Measurements from ENCODE around the gene TMEM164.

TMEM164 gene

GRCh38 chrX:110050901-110051300, 48.0 kb downstream of the TMEM164 start:
- H3K27ac ChIP-seq = no peak overlapping the region
- TF ChIP-seq CTCF (conservative IDR thresholded peaks at IDR 0.05) = no peak

GRCh38 chrX:110051559-110051958, 48.6 kb downstream of the TMEM164 start:
- H3K27ac ChIP-seq = no peak overlapping the region
- no peak for TF ChIP-seq CTCF (conservative IDR thresholded peaks at IDR 0.05)

- TF ChIP-seq CTCF (conservative IDR thresholded peaks at IDR 0.05) = no peak
- no peak overlapping the region for H3K27ac ChIP-seq
Observed at GRCh38 chrX:110052303-110052702, 49.4 kb downstream of the TMEM164 start.

GRCh38 chrX:110053453-110053852, 50.5 kb downstream of the TMEM164 start:
- H3K27ac ChIP-seq = no peak overlapping the region
- TF ChIP-seq CTCF (conservative IDR thresholded peaks at IDR 0.05) = no peak

- H3K27ac ChIP-seq = no peak overlapping the region
- TF ChIP-seq CTCF (conservative IDR thresholded peaks at IDR 0.05) = no peak
Observed at GRCh38 chrX:110055616-110056015, 52.7 kb downstream of the TMEM164 start.

GRCh38 chrX:110056419-110056818, 53.5 kb downstream of the TMEM164 start:
- no peak for TF ChIP-seq CTCF (conservative IDR thresholded peaks at IDR 0.05)
- H3K27ac ChIP-seq = no peak overlapping the region

GRCh38 chrX:110059410-110059809, 56.5 kb downstream of the TMEM164 start:
- H3K27ac ChIP-seq = no peak overlapping the region
- no peak for TF ChIP-seq CTCF (conservative IDR thresholded peaks at IDR 0.05)

GRCh38 chrX:110060317-110060716, 57.4 kb downstream of the TMEM164 start:
- H3K27ac ChIP-seq = no peak overlapping the region
- no peak for TF ChIP-seq CTCF (conservative IDR thresholded peaks at IDR 0.05)
